ENCODE results near the gene USP28.
A peak's percentile ranks its signal among the peaks of the same experiment; 100 is the strongest.
"Not testable (repeated sequence)": the region's sequence is repeated elsewhere in the genome, so short reads cannot be mapped to it uniquely, and the experiment has no call there.

USP28 gene

GRCh38 chr11:113885897-113886296, 10.5 kb upstream of the USP28 start:
- Mint-ChIP-seq H3K27me3 (no peaks in the 10 kb centered on the region), H3K27ac (no peak overlapping the region), H3K4me3 (no peak overlapping the region), H3K36me3 (ENCODE audit: low read depth) (no peaks in the 10 kb centered on the region), H3K9me3 (no peaks in the 10 kb centered on the region), H3K4me1 (ENCODE audit: low read depth) (no peaks in the 10 kb centered on the region)
- DNase-seq, result no peak

DNA sequence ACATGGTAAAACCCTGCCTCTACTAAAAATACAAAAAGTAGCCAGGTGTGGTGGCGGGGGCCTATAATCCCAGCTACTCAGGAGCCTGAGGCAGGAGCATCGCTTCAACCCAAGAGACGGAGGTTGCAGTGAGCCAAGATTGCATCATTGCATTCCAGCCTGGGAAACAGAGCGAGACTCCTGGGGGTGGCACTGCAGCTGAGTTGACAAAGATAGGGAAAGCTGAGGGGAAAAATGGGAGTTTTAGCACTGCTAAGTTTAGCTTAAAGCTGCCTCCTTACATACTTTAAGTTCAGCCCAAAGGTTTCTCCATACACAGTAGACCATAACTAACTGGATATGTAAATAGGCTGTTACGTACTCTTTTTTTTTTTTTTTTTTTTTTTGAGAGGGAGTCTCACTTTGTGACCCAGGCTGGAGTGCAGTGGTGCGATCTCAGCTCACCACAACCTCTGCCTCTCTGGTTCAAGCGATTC, 9.0 kb upstream of the USP28 start:
- Mint-ChIP-seq H3K4me3 (no peak overlapping the region), H3K9me3 (no peaks in the 10 kb centered on the region), H3K4me1 (ENCODE audit: low read depth) (no peaks in the 10 kb centered on the region), H3K27ac (no peak overlapping the region), H3K36me3 (ENCODE audit: low read depth) (no peaks in the 10 kb centered on the region), H3K27me3 (no peaks in the 10 kb centered on the region)
- DNase-seq, result no peak

- Mint-ChIP-seq H3K4me1 (ENCODE audit: low read depth) (peaks cover 7% of the 10 kb centered on the region), H3K4me3 (no peak overlapping the region), H3K27ac (no peak overlapping the region), H3K9me3 (no peaks in the 10 kb centered on the region), H3K27me3 (no peaks in the 10 kb centered on the region), H3K36me3 (ENCODE audit: low read depth) (no peaks in the 10 kb centered on the region)
- no peak for DNase-seq
Observed at GRCh38 chr11:113881856-113882255, 6.5 kb upstream of the USP28 start.

GRCh38 chr11:113880971-113881370, 5.6 kb upstream of the USP28 start:
- Mint-ChIP-seq H3K36me3 (ENCODE audit: low read depth) (no peaks in the 10 kb centered on the region), H3K9me3 (no peaks in the 10 kb centered on the region), H3K4me3 (no peak overlapping the region), H3K27ac (no peak overlapping the region), H3K4me1 (ENCODE audit: low read depth) (peaks cover 14% of the 10 kb centered on the region), H3K27me3 (no peaks in the 10 kb centered on the region)
- DNase-seq, result no peak

DNA sequence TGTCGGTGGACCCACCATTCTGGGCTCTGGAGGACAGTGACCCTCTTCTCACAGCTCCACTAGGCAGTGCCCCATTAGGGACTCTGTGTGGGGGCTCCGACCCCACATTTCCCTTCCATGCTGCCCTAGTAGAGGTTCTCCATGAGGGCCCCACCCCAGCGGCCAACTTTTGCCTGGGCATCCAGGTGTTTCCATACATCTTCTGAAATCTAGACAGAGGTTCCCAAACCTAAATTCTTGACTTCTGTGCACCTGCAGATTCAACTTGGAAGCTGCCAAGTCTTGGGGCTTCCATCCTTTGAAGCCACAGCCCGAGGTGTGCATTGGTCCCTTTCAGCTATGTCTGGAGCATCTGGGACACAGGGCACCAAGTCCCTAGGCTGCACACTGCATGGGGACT, 4.1 kb upstream of the USP28 start:
- not testable (repeated sequence) for H3K4me3 Mint-ChIP-seq; H3K9me3 Mint-ChIP-seq; H3K27me3 Mint-ChIP-seq; DNase-seq; H3K36me3 Mint-ChIP-seq (ENCODE audit: low read depth); H3K27ac Mint-ChIP-seq
- H3K4me1 Mint-ChIP-seq (ENCODE audit: low read depth), result peaks cover 23% of the 10 kb centered on the region

DNA sequence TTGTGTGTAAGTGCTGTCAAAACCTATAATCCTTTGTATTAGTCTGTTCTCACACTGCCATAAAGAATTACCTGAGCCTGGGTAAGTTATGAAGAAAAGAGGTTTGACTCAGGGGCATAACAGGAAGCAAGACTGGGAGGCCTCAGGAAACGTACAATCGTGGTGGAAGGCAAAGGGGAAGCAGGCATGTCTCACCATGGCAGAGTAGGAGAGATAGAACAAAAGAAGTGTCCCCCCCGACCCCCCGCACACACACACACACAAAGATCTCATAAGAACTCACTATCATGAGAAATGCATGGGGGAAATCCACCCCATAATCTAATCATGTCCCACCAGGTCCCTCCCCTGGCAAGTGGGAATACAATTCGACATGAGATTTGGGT, 2.3 kb upstream of the USP28 start:
- DNase-seq, result no peak
- H3K27ac Mint-ChIP-seq, result peak overlapping the region; percentile 34
- H3K36me3 Mint-ChIP-seq (ENCODE audit: low read depth), result peaks cover 5% of the 10 kb centered on the region
- no peaks in the 10 kb centered on the region for H3K27me3 Mint-ChIP-seq
- no peaks in the 10 kb centered on the region for H3K9me3 Mint-ChIP-seq
- peaks cover 34% of the 10 kb centered on the region for H3K4me1 Mint-ChIP-seq (ENCODE audit: low read depth)
- no peak overlapping the region for H3K4me3 Mint-ChIP-seq

GRCh38 chr11:113876798-113877669, 1.7 kb upstream of the USP28 start:
- H3K27me3 Mint-ChIP-seq, result no peaks in the 10 kb centered on the region
- H3K4me3 Mint-ChIP-seq, result peak overlapping the region; percentile 88
- DNase-seq, result no peak
- H3K4me1 Mint-ChIP-seq (ENCODE audit: low read depth), result peaks cover 37% of the 10 kb centered on the region
- no peak overlapping the region for H3K27ac Mint-ChIP-seq
- no peaks in the 10 kb centered on the region for H3K9me3 Mint-ChIP-seq
- peaks cover 5% of the 10 kb centered on the region for H3K36me3 Mint-ChIP-seq (ENCODE audit: low read depth)

- Mint-ChIP-seq H3K4me3 (peak overlapping the region; percentile 88), H3K27me3 (no peaks in the 10 kb centered on the region), H3K9me3 (no peaks in the 10 kb centered on the region), H3K4me1 (ENCODE audit: low read depth) (peaks cover 37% of the 10 kb centered on the region), H3K36me3 (ENCODE audit: low read depth) (peaks cover 5% of the 10 kb centered on the region), H3K27ac (peak overlapping the region; percentile 91)
- no peak for DNase-seq
Observed at GRCh38 chr11:113876074-113876797, 864 bp upstream of the USP28 start.

- H3K27ac Mint-ChIP-seq, result peak overlapping the region; percentile 66
- peaks cover 5% of the 10 kb centered on the region for H3K36me3 Mint-ChIP-seq (ENCODE audit: low read depth)
- no peaks in the 10 kb centered on the region for H3K27me3 Mint-ChIP-seq
- H3K4me3 Mint-ChIP-seq, result peak overlapping the region; percentile 79
- peaks cover 42% of the 10 kb centered on the region for H3K4me1 Mint-ChIP-seq (ENCODE audit: low read depth)
- no peaks in the 10 kb centered on the region for H3K9me3 Mint-ChIP-seq
- no peak for DNase-seq
Observed at GRCh38 chr11:113874581-113875233, 665 bp downstream of the USP28 start.

GRCh38 chr11:113874096-113874495, 1.3 kb downstream of the USP28 start:
- H3K27me3 Mint-ChIP-seq, result no peaks in the 10 kb centered on the region
- no peak for DNase-seq
- H3K36me3 Mint-ChIP-seq (ENCODE audit: low read depth), result peaks cover 5% of the 10 kb centered on the region
- H3K9me3 Mint-ChIP-seq, result no peaks in the 10 kb centered on the region
- H3K4me3 Mint-ChIP-seq, result peak overlapping the region; percentile 79
- H3K27ac Mint-ChIP-seq, result no peak overlapping the region
- peaks cover 42% of the 10 kb centered on the region for H3K4me1 Mint-ChIP-seq (ENCODE audit: low read depth)

DNA sequence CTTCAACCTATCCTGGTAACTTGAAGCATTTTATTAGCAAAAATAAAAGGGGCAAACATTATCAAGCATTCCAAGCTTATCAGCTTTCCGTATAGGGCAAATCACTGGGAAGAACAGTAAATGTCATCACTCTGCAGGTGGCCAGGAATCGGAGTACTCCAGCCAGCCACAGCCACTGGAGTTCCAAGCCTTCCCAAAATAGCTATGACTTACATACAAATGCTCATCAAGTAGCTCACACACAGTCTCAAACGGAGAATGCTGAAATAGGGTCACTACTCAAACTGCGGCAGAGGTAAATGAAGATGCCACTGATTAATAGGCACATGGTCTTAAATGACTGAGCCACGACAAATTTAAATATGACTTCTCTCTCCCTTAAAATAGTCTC, 2.1 kb downstream of the USP28 start:
- Mint-ChIP-seq H3K27me3 (no peaks in the 10 kb centered on the region), H3K4me3 (peak overlapping the region; percentile 30), H3K4me1 (ENCODE audit: low read depth) (peaks cover 42% of the 10 kb centered on the region), H3K27ac (no peak overlapping the region), H3K36me3 (ENCODE audit: low read depth) (peaks cover 5% of the 10 kb centered on the region), H3K9me3 (no peaks in the 10 kb centered on the region)
- no peak for DNase-seq

DNA sequence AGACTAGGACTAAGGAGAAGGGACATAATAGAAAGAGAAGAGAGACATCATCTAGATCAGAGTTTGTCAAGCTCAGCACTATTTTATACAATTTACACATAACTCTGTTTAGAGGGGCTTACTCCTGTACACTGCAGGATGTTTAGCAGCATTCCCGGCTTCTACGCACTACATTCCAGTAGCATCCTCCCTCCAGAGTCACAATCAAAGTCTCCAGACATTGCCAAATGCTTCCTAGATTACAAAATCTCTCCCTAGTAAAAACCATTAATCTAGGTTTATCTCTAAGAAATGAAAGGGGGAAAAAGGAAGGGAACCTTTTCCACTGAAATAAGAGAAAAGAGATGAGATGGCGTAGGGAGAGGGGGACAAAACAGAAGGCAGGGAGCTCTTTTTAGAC, 4.0 kb downstream of the USP28 start:
- H3K4me3 Mint-ChIP-seq, result no peak overlapping the region
- peaks cover 14% of the 10 kb centered on the region for H3K36me3 Mint-ChIP-seq (ENCODE audit: low read depth)
- H3K27ac Mint-ChIP-seq, result no peak overlapping the region
- no peaks in the 10 kb centered on the region for H3K9me3 Mint-ChIP-seq
- no peak for DNase-seq
- no peaks in the 10 kb centered on the region for H3K27me3 Mint-ChIP-seq
- peaks cover 34% of the 10 kb centered on the region for H3K4me1 Mint-ChIP-seq (ENCODE audit: low read depth)

GRCh38 chr11:113867843-113868503, 7.4 kb downstream of the USP28 start:
- Mint-ChIP-seq H3K36me3 (ENCODE audit: low read depth) (peaks cover 9% of the 10 kb centered on the region), H3K4me3 (no peak overlapping the region), H3K27me3 (no peaks in the 10 kb centered on the region), H3K27ac (peak overlapping the region; percentile 50), H3K4me1 (ENCODE audit: low read depth) (peaks cover 14% of the 10 kb centered on the region), H3K9me3 (no peaks in the 10 kb centered on the region)
- DNase-seq, result no peak

GRCh38 chr11:113865873-113866272, 9.5 kb downstream of the USP28 start:
- H3K27me3 Mint-ChIP-seq, result no peaks in the 10 kb centered on the region
- no peak overlapping the region for H3K27ac Mint-ChIP-seq
- H3K4me1 Mint-ChIP-seq (ENCODE audit: low read depth), result peaks cover 14% of the 10 kb centered on the region
- no peaks in the 10 kb centered on the region for H3K9me3 Mint-ChIP-seq
- no peak overlapping the region for H3K4me3 Mint-ChIP-seq
- DNase-seq, result no peak
- H3K36me3 Mint-ChIP-seq (ENCODE audit: low read depth), result peaks cover 9% of the 10 kb centered on the region
